Measurements from ENCODE around the gene TMEM154.

The TMEM154 gene

GRCh38 chr4:152613841-152614721, 65.7 kb downstream of the TMEM154 start:
- H3K36me3 ChIP-seq (ENCODE audit: control insufficient read depth in 2 of 2, insufficient read depth in 2 of 2, low read length in 2 of 2), result no peaks in the 10 kb centered on the region
- H3K27me3 ChIP-seq (ENCODE audit: control insufficient read depth in 2 of 2, insufficient read depth in 2 of 2, low read length in 2 of 2), result no peaks in the 10 kb centered on the region
- H3K9ac ChIP-seq (ENCODE audit: low read depth in 1 of 2, low read length in 2 of 2), result no peak overlapping the region
- no peaks in the 10 kb centered on the region for H3K9me3 ChIP-seq (ENCODE audit: control insufficient read depth in 2 of 2, low read length in 2 of 2)
- H3K27ac ChIP-seq (ENCODE audit: low read depth in 2 of 2, low read length in 2 of 2), result no peak overlapping the region
- no peak overlapping the region for H3K4me3 ChIP-seq (ENCODE audit: low read length in 2 of 2)
- no peaks in the 10 kb centered on the region for H3K4me1 ChIP-seq (ENCODE audit: control insufficient read depth in 2 of 2, insufficient read depth in 2 of 2, low read length in 2 of 2)

GRCh38 chr4:152613351-152613750, 66.4 kb downstream of the TMEM154 start:
- no peak overlapping the region for H3K27ac ChIP-seq (ENCODE audit: low read depth in 2 of 2, low read length in 2 of 2)
- H3K36me3 ChIP-seq (ENCODE audit: control insufficient read depth in 2 of 2, insufficient read depth in 2 of 2, low read length in 2 of 2), result no peaks in the 10 kb centered on the region
- no peaks in the 10 kb centered on the region for H3K27me3 ChIP-seq (ENCODE audit: control insufficient read depth in 2 of 2, insufficient read depth in 2 of 2, low read length in 2 of 2)
- H3K4me1 ChIP-seq (ENCODE audit: control insufficient read depth in 2 of 2, insufficient read depth in 2 of 2, low read length in 2 of 2), result no peaks in the 10 kb centered on the region
- H3K9ac ChIP-seq (ENCODE audit: low read depth in 1 of 2, low read length in 2 of 2), result no peak overlapping the region
- H3K4me3 ChIP-seq (ENCODE audit: low read length in 2 of 2), result no peak overlapping the region
- H3K9me3 ChIP-seq (ENCODE audit: control insufficient read depth in 2 of 2, low read length in 2 of 2), result no peaks in the 10 kb centered on the region

GRCh38 chr4:152610131-152610530, 69.7 kb downstream of the TMEM154 start:
- Histone ChIP-seq H3K27ac (ENCODE audit: low read depth in 2 of 2, low read length in 2 of 2) (no peak overlapping the region), H3K4me1 (ENCODE audit: control insufficient read depth in 2 of 2, insufficient read depth in 2 of 2, low read length in 2 of 2) (no peaks in the 10 kb centered on the region), H3K9ac (ENCODE audit: low read depth in 1 of 2, low read length in 2 of 2) (no peak overlapping the region), H3K4me3 (ENCODE audit: low read length in 2 of 2) (no peak overlapping the region), H3K36me3 (ENCODE audit: control insufficient read depth in 2 of 2, insufficient read depth in 2 of 2, low read length in 2 of 2) (no peaks in the 10 kb centered on the region), H3K27me3 (ENCODE audit: control insufficient read depth in 2 of 2, insufficient read depth in 2 of 2, low read length in 2 of 2) (no peaks in the 10 kb centered on the region), H3K9me3 (ENCODE audit: control insufficient read depth in 2 of 2, low read length in 2 of 2) (no peaks in the 10 kb centered on the region)

DNA sequence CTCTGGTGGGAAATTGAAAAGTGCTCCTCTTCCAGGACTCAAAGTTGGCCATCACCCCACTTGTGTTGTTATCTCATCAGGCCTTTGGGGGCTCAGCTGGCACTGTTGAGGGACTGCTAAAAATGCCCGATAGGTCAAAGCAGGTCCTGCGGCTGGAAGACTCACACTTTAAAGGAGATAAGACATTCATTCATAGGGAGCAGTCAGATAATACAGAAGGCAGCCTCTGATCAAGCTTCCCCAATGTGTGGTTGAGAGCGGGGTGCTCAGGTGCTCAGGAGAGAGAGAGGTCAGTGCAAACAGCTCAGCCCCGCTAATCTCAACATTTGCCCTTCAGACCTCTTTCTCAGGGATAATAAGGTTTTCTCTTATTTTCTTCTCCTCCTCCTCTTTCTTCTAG, 70.3 kb downstream of the TMEM154 start:
- Histone ChIP-seq H3K9ac (ENCODE audit: low read depth in 1 of 2, low read length in 2 of 2) (no peak overlapping the region), H3K9me3 (ENCODE audit: control insufficient read depth in 2 of 2, low read length in 2 of 2) (no peaks in the 10 kb centered on the region), H3K36me3 (ENCODE audit: control insufficient read depth in 2 of 2, insufficient read depth in 2 of 2, low read length in 2 of 2) (no peaks in the 10 kb centered on the region), H3K4me1 (ENCODE audit: control insufficient read depth in 2 of 2, insufficient read depth in 2 of 2, low read length in 2 of 2) (no peaks in the 10 kb centered on the region), H3K27me3 (ENCODE audit: control insufficient read depth in 2 of 2, insufficient read depth in 2 of 2, low read length in 2 of 2) (no peaks in the 10 kb centered on the region), H3K4me3 (ENCODE audit: low read length in 2 of 2) (no peak overlapping the region), H3K27ac (ENCODE audit: low read depth in 2 of 2, low read length in 2 of 2) (no peak overlapping the region)

DNA sequence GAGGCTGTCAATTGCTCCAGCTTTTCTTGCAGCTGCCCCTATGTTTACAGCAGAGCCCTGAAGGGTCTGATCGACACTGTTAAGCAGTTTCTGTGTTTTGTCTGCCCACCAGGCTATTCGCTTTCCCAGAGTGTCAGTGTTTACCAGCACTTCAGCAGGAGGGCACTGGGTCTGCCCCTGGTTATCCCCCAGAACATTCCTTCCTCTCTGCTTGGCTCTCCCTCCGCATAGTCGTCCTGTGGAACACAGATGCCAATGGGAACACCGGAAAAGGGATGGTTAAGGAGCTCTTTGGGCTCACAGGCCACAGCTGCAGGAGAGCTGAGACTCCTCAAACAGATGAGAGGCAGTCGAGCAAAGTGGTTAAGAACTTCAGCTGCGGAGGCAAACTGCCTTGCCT, 72.6 kb downstream of the TMEM154 start:
- H3K27me3 ChIP-seq (ENCODE audit: control insufficient read depth in 2 of 2, insufficient read depth in 2 of 2, low read length in 2 of 2), result no peaks in the 10 kb centered on the region
- no peak overlapping the region for H3K9ac ChIP-seq (ENCODE audit: low read depth in 1 of 2, low read length in 2 of 2)
- no peaks in the 10 kb centered on the region for H3K9me3 ChIP-seq (ENCODE audit: control insufficient read depth in 2 of 2, low read length in 2 of 2)
- H3K4me3 ChIP-seq (ENCODE audit: low read length in 2 of 2), result no peak overlapping the region
- H3K4me1 ChIP-seq (ENCODE audit: control insufficient read depth in 2 of 2, insufficient read depth in 2 of 2, low read length in 2 of 2), result no peaks in the 10 kb centered on the region
- H3K27ac ChIP-seq (ENCODE audit: low read depth in 2 of 2, low read length in 2 of 2), result no peak overlapping the region
- no peaks in the 10 kb centered on the region for H3K36me3 ChIP-seq (ENCODE audit: control insufficient read depth in 2 of 2, insufficient read depth in 2 of 2, low read length in 2 of 2)

GRCh38 chr4:152606753-152607152, 73.0 kb downstream of the TMEM154 start:
- no peaks in the 10 kb centered on the region for H3K27me3 ChIP-seq (ENCODE audit: control insufficient read depth in 2 of 2, insufficient read depth in 2 of 2, low read length in 2 of 2)
- H3K36me3 ChIP-seq (ENCODE audit: control insufficient read depth in 2 of 2, insufficient read depth in 2 of 2, low read length in 2 of 2), result no peaks in the 10 kb centered on the region
- H3K9ac ChIP-seq (ENCODE audit: low read depth in 1 of 2, low read length in 2 of 2), result no peak overlapping the region
- H3K9me3 ChIP-seq (ENCODE audit: control insufficient read depth in 2 of 2, low read length in 2 of 2), result no peaks in the 10 kb centered on the region
- no peak overlapping the region for H3K4me3 ChIP-seq (ENCODE audit: low read length in 2 of 2)
- H3K4me1 ChIP-seq (ENCODE audit: control insufficient read depth in 2 of 2, insufficient read depth in 2 of 2, low read length in 2 of 2), result no peaks in the 10 kb centered on the region
- no peak overlapping the region for H3K27ac ChIP-seq (ENCODE audit: low read depth in 2 of 2, low read length in 2 of 2)

DNA sequence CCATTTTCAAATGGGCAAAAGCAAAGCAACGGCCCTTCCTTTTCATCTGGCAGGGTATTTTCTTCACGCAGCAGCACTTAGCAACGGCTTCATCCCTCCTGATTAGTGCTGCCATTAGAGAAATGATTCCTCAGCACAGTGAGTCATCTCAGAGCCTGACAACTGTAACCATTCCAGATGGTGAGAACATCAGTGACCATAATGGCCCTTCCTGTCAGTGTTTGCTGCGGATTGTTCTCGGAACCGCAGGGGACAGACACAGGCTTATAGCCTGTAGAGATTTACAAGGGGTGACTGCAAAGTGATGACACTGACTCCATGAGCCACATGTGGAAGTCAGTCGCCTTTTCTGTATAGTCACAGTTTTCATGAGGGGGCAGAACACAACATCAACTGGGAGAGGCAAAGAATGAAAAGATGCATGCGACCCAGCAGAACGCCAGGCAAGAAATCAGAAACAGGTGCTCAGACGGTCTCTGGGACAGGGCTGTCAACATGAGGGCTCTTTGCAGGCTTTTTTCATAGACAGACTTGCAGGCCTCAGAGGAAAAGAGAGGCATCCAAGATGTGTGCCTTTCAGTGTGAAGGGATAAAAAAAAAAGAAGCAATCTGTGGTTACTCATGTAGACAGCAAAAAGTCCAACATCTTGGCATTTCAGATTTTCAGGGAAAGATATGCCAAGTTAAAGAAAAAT, 74.0 kb downstream of the TMEM154 start:
- Histone ChIP-seq H3K27me3 (ENCODE audit: control insufficient read depth in 2 of 2, insufficient read depth in 2 of 2, low read length in 2 of 2) (no peaks in the 10 kb centered on the region), H3K36me3 (ENCODE audit: control insufficient read depth in 2 of 2, insufficient read depth in 2 of 2, low read length in 2 of 2) (no peaks in the 10 kb centered on the region), H3K9ac (ENCODE audit: low read depth in 1 of 2, low read length in 2 of 2) (no peak overlapping the region), H3K9me3 (ENCODE audit: control insufficient read depth in 2 of 2, low read length in 2 of 2) (no peaks in the 10 kb centered on the region), H3K4me1 (ENCODE audit: control insufficient read depth in 2 of 2, insufficient read depth in 2 of 2, low read length in 2 of 2) (no peaks in the 10 kb centered on the region), H3K4me3 (ENCODE audit: low read length in 2 of 2) (no peak overlapping the region), H3K27ac (ENCODE audit: low read depth in 2 of 2, low read length in 2 of 2) (no peak overlapping the region)

- no peak overlapping the region for H3K9ac ChIP-seq (ENCODE audit: low read depth in 1 of 2, low read length in 2 of 2)
- H3K27ac ChIP-seq (ENCODE audit: low read depth in 2 of 2, low read length in 2 of 2), result no peak overlapping the region
- H3K9me3 ChIP-seq (ENCODE audit: control insufficient read depth in 2 of 2, low read length in 2 of 2), result no peaks in the 10 kb centered on the region
- H3K27me3 ChIP-seq (ENCODE audit: control insufficient read depth in 2 of 2, insufficient read depth in 2 of 2, low read length in 2 of 2), result no peaks in the 10 kb centered on the region
- H3K4me3 ChIP-seq (ENCODE audit: low read length in 2 of 2), result no peak overlapping the region
- no peaks in the 10 kb centered on the region for H3K4me1 ChIP-seq (ENCODE audit: control insufficient read depth in 2 of 2, insufficient read depth in 2 of 2, low read length in 2 of 2)
- H3K36me3 ChIP-seq (ENCODE audit: control insufficient read depth in 2 of 2, insufficient read depth in 2 of 2, low read length in 2 of 2), result no peaks in the 10 kb centered on the region
Measured at GRCh38 chr4:152605031-152605430, 74.8 kb downstream of the TMEM154 start.

GRCh38 chr4:152601156-152601555, 78.6 kb downstream of the TMEM154 start:
- Histone ChIP-seq H3K27ac (ENCODE audit: low read depth in 2 of 2, low read length in 2 of 2) (no peak overlapping the region), H3K4me1 (ENCODE audit: control insufficient read depth in 2 of 2, insufficient read depth in 2 of 2, low read length in 2 of 2) (no peaks in the 10 kb centered on the region), H3K9me3 (ENCODE audit: control insufficient read depth in 2 of 2, low read length in 2 of 2) (no peaks in the 10 kb centered on the region), H3K4me3 (ENCODE audit: low read length in 2 of 2) (no peak overlapping the region), H3K9ac (ENCODE audit: low read depth in 1 of 2, low read length in 2 of 2) (no peak overlapping the region), H3K36me3 (ENCODE audit: control insufficient read depth in 2 of 2, insufficient read depth in 2 of 2, low read length in 2 of 2) (no peaks in the 10 kb centered on the region), H3K27me3 (ENCODE audit: control insufficient read depth in 2 of 2, insufficient read depth in 2 of 2, low read length in 2 of 2) (no peaks in the 10 kb centered on the region)

- Histone ChIP-seq H3K27me3 (ENCODE audit: control insufficient read depth in 2 of 2, insufficient read depth in 2 of 2, low read length in 2 of 2) (no peaks in the 10 kb centered on the region), H3K27ac (ENCODE audit: low read depth in 2 of 2, low read length in 2 of 2) (no peak overlapping the region), H3K4me1 (ENCODE audit: control insufficient read depth in 2 of 2, insufficient read depth in 2 of 2, low read length in 2 of 2) (no peaks in the 10 kb centered on the region), H3K36me3 (ENCODE audit: control insufficient read depth in 2 of 2, insufficient read depth in 2 of 2, low read length in 2 of 2) (no peaks in the 10 kb centered on the region), H3K4me3 (ENCODE audit: low read length in 2 of 2) (no peak overlapping the region), H3K9ac (ENCODE audit: low read depth in 1 of 2, low read length in 2 of 2) (no peak overlapping the region), H3K9me3 (ENCODE audit: control insufficient read depth in 2 of 2, low read length in 2 of 2) (no peaks in the 10 kb centered on the region)
Measured at GRCh38 chr4:152599636-152600035, 80.2 kb downstream of the TMEM154 start.
